Activated T-cell treated with anti-CD3 and anti-CD28 coated beads, Interleukin-2, amount 50 U/mL, for 1 hour (primary cell): ENCODE results near the gene ZBTB20.
"Not testable (repeated sequence)": the region's sequence is repeated elsewhere in the genome, so short reads cannot be mapped to it uniquely, and the experiment has no call there.

ENCODE experiments used
- DNase-seq: peaks from one replicate; pipeline ENCODE4 v3.0.0-alpha.2; 2020

Gene ZBTB20

DNA sequence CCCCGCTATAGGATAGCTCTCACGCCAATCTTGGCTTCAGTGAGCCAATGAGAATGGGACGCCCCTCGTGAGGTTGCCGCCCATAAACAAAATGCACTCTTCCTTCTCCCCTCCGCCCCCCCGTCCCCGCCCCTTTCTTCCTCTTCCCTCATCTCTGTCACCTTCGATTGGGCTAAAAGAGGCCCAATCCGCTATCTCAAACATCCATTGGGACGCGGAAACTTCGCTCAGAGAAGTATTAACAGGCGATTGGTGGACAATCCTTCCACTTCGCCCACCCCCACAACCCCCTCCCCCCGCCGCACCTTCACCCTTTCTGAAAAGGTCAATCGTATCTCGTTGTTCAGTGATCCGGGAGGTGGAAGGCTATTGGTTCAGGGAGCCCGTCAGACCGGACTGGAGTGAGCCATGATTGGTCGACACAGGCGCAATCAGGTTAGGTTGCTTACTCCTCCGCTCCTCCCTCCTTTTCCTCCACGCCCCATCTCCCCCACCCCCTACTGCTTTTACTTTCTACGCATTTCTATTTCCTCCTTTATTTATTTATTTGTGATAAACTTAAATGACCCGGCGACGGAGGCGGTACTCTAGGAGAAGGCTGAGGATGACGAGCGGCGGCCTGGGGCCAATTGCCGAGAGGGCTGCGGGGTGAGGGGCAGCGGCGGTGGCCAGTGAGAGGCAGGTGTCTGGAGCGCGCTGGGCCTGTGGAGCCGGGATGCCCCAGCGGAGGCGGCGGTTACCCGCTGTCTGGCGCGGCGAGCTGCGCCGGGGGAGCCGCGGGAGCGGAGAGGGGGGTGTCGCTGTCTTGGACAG lies 447 bp upstream of the ZBTB20 start:
- peak; percentile 90 for DNase-seq

DNA sequence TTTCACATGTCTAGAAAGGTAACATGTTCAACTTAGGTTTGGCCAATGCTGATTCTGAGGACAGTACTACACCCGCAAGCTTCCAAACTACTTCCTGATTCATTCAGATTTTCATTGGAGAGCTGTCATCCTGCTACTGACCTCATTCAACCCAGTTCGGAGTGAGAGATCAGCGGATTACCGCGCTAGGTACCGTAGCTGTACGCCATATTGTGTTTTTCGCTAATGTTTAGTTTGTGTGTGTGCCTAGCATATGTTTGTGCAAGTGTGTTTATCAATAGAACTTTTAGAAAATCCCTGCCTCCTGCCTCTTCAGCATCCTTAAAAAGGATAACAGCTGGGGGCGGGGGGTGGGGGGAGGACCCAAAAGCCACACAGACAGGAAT lies 1.1 kb downstream of the ZBTB20 start:
- DNase-seq, result peak; percentile 39

DNA sequence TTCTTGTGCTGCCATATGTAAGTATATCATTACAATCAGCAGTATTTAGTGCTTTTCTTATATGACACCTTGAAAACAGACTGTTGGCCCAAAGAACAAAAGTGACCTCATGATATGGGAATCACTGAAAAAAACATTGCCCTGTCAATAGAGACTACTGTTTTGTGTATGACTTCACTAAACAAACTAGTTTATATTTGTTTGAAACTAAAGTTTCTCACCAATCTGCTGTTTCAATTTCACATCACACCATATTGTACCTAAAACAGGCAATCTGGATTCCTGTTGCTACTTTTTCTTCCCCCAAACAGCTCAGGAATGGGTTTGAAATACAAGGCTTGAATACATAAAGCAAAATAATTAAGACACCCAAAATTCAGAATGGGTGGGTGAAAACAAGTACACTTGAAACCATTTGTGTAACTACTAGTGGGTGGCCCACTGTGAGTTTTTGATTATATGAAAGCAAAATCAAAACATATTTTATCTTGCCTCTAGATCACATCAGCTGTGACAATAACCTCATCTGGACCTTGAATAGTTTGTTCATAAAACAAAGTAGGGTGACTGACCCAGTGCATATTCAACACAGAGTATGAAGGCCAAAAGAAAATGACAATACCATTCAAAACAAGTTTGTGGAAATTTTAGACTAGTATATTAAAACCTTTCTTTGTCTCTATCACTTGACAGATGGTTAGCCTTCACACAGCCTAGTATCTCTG lies 5.9 kb downstream of the ZBTB20 start:
- DNase-seq, result no peak

DNA sequence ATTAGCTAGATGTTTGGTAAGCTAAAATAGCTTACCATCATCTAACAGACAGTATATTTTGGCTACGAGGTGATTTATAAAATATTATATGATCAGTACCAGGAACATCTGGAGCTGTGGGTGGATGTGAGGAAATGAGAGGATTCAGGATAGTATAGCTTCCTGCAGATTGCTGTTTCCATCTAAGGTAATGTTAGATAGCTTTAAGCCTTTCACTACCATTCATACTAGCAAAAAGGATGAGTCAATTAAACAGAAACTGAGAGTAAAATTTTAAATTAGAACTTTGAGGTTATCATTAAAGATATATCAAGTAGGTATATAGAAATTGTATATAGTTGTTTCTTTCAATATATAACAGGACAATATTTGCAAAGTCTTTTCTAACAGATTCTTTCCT lies 8.0 kb downstream of the ZBTB20 start:
- no peak for DNase-seq

DNA sequence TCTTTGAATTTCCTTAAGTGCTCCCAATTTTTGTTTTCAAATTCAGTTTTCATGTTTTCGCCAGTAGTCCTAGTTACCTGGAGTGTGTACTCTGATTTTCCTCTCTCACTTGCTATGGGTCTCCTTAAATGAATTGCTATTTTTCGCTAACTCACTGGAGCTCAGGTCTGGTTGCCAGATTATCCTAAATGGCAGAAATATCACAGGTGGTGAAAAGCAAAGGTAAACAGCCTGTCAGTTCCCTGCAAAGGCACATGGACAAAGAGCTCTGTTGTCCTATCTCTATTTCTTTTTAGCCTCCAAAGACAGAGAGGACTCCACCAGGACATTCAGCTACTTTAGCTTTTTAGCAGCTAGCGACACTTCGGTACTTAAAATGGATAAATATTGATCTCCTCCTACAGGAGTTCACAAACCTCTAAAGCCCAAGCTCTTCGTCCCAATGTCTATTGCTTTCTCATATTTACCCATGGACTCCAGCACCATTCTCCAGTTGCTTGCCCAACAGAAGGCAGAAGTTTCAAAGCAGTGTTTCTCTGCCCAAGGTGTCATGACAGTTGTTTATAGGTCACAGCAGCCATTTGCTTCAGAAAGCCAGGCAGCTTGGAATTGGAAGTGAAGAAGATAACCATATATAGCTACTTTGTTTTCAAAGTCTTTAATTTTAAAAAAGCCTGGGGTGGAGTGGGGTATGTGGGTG lies 12.3 kb downstream of the ZBTB20 start:
- DNase-seq, result no peak

DNA sequence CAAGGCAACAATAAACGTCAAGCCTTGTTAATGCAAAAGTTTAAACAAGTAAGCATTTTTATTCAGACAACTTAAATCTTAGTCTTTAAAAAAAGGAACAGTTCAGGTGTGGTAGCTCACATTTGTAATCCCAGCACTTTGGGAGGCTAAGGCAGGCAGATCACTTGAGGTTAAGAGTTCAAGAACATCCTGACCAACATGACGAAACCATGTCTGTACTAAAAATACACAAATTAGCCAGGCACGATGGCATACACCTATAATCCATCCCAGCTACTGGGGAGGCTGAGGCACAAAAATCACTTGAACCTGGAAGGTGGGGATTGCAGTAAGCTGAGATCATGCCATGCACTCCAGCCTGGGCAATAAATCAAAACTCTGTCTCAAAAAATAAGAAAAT lies 19.9 kb downstream of the ZBTB20 start:
- DNase-seq, result no peak

DNA sequence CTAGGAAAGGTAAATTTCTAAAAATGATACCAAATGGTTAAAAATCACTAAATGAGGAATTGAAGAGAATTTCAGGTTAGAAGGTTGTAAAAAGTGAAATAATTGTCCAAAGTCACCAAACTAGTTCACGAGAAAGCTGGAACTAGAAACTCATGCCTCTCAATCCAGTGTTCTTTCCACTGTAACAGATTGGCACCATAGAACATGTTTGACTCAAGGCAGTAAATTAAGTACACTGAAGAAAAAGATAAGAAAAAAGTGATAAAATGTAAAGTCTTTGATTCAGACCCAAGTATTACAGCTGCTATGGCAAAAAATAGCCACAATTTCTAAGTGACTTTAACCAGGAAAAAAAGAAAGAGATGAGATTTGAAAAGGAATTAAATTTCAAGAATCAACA lies 26.5 kb downstream of the ZBTB20 start:
- DNase-seq, result no peak

DNA sequence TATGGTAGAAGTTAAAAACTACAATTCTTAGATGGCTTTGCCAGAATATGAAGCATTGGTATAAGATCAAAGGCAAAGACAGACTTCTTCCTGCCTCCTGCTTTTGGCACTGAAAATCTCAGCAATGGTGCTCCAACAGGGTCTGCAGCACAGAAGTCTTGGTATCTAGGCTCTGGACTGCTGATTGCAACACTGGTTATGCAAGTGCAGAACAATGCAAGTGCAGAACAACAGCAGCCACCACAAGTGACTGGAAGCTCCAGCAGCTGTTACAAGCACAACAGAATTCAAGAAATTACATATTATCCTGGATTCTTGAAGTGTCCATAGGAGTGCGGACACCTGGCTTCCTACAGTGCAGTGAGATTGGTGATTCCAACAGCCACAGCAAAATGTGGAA lies 33.7 kb downstream of the ZBTB20 start:
- DNase-seq, result no peak

DNA sequence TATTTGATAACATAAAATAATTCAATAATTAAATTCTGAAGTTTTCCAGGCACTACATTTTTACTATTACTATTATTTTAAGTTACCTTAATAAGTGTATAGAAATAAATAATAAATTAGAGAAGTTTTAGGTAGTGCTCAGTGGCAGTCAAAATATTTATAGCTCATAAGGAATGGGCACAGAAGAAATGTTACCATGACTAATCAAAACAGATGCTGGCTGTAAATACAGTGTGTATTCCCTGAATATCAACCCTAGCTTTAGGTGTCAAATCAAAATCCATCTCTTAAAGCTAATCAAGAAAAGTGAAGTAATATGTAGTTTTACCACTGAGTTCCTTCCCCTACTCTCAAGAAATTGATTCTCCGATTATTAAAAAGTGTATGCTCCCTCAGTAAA lies 35.5 kb downstream of the ZBTB20 start:
- no peak for DNase-seq

DNA sequence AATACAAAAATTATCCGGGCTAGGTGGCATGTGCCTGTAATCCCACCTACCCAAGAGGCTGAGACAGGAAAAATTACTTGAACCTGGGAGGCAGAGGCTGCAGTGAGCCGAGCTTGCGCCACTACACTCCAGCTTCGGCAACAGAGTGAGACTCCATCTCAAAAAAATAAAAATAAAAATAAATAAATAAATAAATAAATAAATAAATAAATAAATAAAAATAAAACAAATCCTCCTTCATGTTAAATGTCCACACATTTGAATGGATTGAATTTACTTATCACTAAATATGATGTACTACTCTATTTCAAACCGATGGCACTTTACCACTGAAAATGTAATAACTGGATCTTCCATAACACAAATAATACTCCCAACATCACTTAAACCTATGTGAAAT lies 36.3 kb downstream of the ZBTB20 start:
- no peak for DNase-seq

DNA sequence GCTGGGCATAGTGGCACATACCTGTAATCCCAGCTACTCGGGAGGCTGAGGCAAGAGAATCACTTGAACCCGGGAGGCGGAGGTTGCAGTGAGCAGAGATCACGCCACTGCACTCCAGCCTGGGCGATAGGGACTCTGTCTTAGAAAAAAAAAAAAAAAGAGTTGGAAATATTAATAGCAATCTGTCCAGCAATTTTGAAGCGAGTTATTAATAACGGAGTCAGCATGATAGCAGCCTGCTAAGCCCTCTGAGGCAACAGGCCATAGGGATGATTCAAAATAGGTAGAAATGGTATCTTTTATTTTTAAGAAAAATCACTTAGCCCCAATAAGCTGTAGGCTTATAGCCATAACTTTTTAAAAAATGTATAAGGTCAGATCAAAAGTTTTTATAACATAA lies 37.0 kb downstream of the ZBTB20 start:
- not testable (repeated sequence) for DNase-seq

DNA sequence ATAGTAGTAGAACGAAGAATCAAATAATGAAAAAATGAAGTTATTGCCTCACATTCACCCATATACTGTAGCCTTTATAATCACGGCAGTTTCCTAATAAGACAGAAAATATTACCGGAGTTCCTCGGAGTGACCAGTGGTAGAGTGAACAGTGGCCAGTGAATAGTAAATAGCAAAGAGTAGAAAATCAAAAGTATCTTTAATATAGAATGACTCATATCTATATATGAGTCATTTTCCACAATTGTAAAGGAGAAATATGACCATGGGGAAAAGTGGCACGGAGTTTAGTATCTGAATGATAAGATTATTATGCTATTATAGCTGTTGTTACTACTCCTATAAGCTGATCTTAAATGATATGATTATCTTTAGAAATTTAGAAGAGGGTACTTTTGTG lies 38.5 kb downstream of the ZBTB20 start:
- DNase-seq, result no peak

DNA sequence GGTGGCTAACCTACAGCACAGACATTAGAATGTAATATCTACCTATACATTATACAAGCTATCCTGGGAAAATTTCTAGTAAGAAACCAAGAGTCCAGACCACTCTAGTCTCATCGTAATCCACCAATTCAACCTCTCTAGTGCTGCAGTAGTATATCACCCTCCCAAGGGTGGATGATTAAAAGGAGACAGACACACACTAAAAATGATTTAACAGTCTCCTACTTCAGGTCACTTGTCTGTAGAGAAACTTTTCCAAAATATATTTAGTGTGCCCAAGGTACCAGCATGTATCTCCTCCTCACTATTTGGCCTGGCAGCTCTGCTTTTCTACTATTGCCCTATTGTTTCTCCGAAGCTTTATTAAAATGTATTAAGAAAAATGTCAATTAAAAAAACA lies 45.0 kb downstream of the ZBTB20 start:
- no peak for DNase-seq

DNA sequence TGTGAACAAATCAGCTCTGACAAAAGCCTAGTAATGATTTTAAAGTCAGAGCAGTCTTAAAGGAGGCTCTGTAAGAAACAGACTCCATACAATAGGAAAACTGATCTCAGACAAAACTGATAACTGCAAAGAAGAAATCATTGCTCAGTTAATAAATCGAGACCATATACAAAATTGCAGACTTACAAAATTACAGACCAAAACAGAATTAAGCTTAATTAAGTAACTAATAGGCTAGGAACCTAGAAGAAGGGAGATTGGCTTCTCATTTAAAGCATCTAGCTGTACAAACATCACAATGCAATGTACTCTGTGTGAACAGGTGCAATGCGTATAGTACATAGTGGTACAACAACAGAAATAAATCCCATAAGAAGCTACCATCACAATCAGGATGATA lies 46.3 kb downstream of the ZBTB20 start:
- no peak for DNase-seq

DNA sequence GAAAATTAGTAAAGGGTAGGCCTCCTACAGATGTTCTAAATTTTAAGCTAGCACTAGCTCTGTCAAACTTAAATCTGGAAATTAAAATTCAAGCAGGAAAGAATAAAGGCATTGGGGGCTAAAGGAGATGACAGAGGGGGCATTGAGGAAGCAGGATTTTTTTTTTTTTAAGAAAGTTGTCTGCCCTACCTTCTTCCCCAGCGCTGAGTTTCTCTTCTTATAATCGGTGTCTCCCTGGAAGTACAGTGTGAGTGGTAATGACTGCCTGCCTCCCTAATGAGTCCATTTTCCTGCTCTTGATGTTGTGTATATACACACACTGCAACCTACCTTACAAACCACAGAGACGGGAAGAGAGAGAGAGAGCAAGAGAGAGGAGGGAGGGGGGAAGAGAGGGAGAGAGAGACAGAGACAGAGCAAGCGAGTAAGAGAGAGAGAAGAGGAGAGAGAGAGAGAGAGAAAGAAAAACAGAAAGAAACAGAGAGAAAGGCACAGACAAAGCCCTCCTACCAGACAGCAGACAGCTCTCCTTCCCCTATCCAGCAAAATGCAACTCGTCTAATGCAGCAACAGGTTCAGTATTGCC lies 47.0 kb downstream of the ZBTB20 start:
- DNase-seq, result no peak

DNA sequence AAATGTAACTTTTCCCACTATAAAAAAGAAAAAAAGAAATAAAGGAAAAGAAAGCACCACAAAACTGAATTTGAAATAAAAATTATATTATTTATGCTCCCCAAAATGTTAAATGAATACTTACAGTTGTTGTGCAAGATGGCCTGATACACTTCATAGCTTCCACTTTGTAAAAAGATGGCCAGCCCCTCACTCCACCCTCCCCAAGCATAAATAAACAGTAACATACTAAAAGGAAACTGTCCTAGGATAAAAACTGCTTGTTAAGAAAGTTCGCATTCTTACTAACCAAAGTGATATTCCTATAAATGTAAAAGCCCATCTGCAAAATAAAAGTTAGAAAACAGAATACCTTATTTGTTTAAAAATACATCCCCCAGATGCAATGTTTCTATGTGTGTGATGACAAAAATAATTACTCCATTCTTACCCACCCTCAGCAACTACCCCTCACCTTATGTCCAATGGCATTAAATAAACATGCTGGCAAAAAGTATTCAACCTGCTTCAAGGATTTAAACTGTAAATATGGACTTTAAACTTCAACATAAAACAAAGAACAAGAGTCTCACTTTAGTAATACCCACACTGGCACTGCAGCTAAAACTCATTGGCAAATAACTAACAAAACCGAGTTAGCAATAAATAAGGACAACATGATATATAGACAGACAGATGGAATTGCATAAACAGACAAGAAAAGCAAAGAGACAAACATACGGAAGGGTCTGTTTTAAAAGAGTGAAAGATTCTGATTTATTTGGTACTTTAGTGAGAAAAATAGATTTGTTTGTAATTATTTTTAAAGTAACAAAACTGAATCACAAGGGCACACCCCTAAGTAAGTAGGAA lies 47.7 kb downstream of the ZBTB20 start:
- no peak for DNase-seq

DNA sequence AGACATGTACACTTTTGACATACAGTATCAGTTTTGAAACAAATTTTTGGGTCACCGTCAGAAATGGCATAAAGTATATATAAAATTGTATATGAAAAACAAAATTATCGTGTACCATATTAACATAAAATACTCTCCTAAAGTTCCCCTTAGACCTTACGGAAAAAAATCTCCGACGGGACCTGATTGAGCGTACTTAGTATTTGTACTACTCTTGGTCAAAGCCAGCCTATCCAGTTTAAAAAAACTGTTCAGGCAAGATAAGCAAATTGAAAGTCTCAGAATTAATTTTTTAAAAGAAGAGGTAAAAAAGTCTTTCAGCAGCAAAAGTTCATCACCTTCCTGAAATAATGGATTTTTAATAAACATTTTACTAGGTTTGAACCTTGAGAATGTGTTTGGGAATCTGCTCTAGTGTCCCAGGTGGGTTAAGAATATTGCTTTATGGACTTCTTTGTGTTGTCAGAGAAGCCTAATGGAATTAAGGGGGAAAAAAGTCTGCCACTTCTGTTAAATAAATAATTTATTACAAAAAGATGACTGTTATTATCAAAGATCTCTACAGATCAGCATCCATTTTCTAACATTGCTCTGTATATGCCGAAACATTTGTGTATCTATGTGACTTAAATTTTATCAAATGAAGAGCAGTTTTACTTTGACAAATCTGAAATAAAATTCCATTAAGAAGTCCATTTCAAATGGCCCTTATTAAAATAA lies 48.6 kb downstream of the ZBTB20 start:
- no peak for DNase-seq

DNA sequence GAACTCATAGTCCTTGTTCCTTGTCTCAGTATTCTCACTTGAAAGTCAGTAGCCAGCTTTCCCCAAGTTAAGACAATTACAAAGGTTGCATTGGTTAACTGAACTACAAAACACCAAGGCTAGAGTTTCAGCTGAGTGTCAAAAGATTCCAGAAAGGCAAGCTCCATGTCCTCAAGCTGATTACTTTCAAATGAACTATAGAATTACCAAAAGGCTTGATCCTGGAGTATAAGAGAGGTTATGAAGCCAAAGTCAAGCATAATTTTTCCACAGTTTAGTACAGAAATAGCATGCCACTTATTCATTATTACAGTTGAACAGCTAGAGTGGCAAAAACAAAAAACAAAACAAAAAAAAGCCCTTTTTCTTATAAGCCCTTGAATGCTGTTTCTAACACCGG lies 51.9 kb downstream of the ZBTB20 start:
- no peak for DNase-seq

DNA sequence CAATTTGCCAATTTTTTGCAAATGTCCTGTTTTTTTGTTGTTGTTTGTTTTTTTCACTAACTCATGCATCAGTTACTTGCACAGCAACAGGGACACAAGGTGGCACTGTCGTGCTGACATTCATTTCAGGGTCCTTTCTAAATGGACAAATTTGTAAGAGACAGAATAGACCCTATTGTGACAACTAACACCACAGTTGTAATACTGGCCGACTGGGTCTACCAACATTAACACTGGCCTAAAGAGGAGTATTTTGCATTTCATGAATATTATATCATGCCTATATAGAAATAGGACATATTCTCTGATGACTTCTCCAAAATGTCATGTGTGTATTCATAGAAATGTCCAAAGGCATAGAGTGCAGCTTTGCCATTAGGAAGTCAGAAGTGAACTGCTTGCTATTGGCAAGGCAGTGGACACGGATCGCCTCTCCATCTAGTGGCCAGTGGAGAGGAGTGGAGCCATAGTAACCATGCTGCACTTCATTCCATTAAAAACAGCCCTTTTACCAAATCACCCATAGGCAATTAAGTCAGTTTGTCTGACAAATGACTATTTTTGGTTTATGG lies 54.8 kb downstream of the ZBTB20 start:
- peak; percentile 65 for DNase-seq

DNA sequence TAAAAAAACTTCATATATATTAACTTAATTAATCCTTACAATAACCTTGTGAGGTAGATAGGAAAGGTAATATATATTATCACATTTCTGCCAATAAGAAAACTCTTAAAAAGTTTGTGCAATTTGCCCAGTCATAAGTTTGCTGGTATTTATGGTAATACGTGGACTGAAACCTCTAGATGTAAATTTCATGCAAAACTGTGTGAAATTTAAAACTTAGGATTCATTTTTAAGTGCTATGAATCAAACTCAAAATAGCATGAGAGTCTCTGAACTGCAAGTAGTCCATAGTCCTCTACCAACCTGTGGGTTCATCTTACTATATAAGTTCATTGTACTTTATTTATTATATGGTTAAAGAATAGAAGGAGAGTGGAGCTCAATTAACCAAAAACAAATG lies 56.4 kb downstream of the ZBTB20 start:
- DNase-seq, result no peak

DNA sequence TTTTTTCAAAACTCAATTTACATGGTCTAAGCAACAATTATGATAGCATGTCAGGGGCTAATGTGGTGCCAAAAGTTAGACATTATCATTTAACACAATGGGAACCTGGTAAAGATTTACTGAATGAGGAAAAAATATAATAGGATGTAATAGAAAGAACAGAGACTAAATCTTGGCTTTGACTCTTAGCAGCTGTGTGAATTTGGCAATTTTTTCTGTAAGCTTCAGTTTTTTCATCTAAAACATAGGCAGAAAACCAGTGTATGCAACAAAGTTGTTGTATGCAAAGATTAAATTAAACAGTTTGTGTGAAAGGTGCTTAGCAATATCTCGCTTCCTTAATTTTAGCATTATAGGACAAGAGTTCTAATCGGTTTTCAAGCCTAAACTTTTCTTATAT lies 57.6 kb downstream of the ZBTB20 start:
- no peak for DNase-seq

DNA sequence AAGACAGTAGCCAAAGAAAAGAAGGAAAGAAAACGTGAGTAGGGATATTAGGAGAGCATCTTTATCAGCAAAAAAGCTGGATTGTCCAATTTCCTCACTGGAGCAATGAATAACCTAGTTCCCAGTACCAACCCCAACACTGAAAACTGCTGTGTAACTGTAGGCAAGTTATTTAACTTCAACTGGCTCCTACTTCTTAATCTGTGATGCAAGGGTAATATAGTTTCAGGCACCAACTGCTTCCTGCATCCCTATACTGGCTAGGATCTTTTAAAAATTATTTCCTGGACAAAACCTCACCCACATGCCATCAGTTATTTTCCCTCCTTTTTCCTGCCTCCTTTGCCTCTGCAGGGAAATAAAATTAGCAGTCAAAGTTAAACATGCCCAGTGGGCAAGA lies 59.6 kb downstream of the ZBTB20 start:
- no peak for DNase-seq
